Common myeloid progenitor, CD34-positive (primary cell): Measurements from ENCODE around the gene TRABD2B.

Experiments
- CTCF ChIA-PET: fragments of 350-600 bp; sonication (Branson Sonifier 250); formaldehyde crosslinking; loops from one replicate; lab custom pipeline; 2021; ENCODE audit warnings: antibody characterized with exemption; lab: Charles Lee
- POLR2A ChIA-PET: fragments of 350-600 bp; sonication (Branson Sonifier 250); formaldehyde crosslinking; loops from one replicate; lab custom pipeline; 2021; ENCODE audit warnings: antibody characterized with exemption; lab: Charles Lee
- DNase-seq, 3 donors: peaks; one replicate each; pipeline versions ENCODE4 v3.0.0 to v3.0.0-alpha.2; 2013
- H3K27ac ChIP-seq, 2 experiments: 1 replicate in 1 of 2; 2 replicates in 1 of 2; pipeline ENCODE4 v1.7.0; 2013; ENCODE audit warnings: inconsistent platforms in 2 of 2, low read length in 2 of 2, mild to moderate bottlenecking in 2 of 2, low read depth in 1 of 2, moderate library complexity in 1 of 2; ENCODE audit not compliant: severe bottlenecking in 2 of 2, insufficient read depth in 1 of 2, poor library complexity in 1 of 2
- H3K27me3 ChIP-seq, 5 experiments: replicated peaks in 2 of 5; 1 replicate in 3 of 5; 2 replicates in 2 of 5; pipeline versions ENCODE4 v1.6.1 to v1.7.0; 2013; ENCODE audit warnings: low read length in 4 of 5, mild to moderate bottlenecking in 2 of 5, moderate library complexity in 2 of 5, inconsistent platforms in 1 of 5; ENCODE audit not compliant: insufficient read depth in 5 of 5, control insufficient read depth in 4 of 5
- H3K36me3 ChIP-seq, 4 experiments: 1 replicate in 2 of 4; 2 replicates in 2 of 4; pipeline versions ENCODE4 v1.6.1 to v1.7.0; 2013; ENCODE audit warnings: low read length in 3 of 4, control low read depth in 1 of 4, mild to moderate bottlenecking in 1 of 4; ENCODE audit not compliant: control insufficient read depth in 4 of 4, insufficient read depth in 4 of 4
- H3K4me1 ChIP-seq, 4 experiments: 1 replicate in 3 of 4; 2 replicates in 1 of 4; pipeline versions ENCODE4 v1.6.1 to v1.7.1; 2013; ENCODE audit warnings: low read length in 3 of 4, mild to moderate bottlenecking in 3 of 4, control low read depth in 1 of 4, inconsistent platforms in 1 of 4, moderate library complexity in 1 of 4; ENCODE audit not compliant: control insufficient read depth in 4 of 4, insufficient read depth in 4 of 4; ENCODE audit errors: control extremely low read depth in 1 of 4
- H3K4me3 ChIP-seq, 7 experiments: 1 replicate in 4 of 7; 2 replicates in 3 of 7; pipeline versions ENCODE4 v1.5.1 to v1.7.0; 2013; ENCODE audit warnings: mild to moderate bottlenecking in 7 of 7, low read length in 6 of 7, moderate library complexity in 6 of 7, inconsistent platforms in 2 of 7, low read depth in 2 of 7, control low read depth in 1 of 7; ENCODE audit not compliant: insufficient read depth in 4 of 7, control insufficient read depth in 1 of 7; ENCODE audit errors: extremely low read depth in 1 of 7
- H3K9me3 ChIP-seq, 5 experiments: 1 replicate in 4 of 5; 2 replicates in 1 of 5; pipeline versions ENCODE4 v1.6.1 to v1.7.1; 2013; ENCODE audit warnings: low read length in 4 of 5, mild to moderate bottlenecking in 2 of 5, inconsistent platforms in 1 of 5, low read depth in 1 of 5, moderate library complexity in 1 of 5; ENCODE audit not compliant: control insufficient read depth in 4 of 5, insufficient read depth in 2 of 5; ENCODE audit errors: control extremely low read depth in 1 of 5
- WGBS: methylation state at CpG from one replicate; pipeline ENCODE4 v1.1.5; 2013; ENCODE audit not compliant: insufficient coverage; 5-methylcytosine and 5-hydroxymethylcytosine counted together

TRABD2B gene

DNA sequence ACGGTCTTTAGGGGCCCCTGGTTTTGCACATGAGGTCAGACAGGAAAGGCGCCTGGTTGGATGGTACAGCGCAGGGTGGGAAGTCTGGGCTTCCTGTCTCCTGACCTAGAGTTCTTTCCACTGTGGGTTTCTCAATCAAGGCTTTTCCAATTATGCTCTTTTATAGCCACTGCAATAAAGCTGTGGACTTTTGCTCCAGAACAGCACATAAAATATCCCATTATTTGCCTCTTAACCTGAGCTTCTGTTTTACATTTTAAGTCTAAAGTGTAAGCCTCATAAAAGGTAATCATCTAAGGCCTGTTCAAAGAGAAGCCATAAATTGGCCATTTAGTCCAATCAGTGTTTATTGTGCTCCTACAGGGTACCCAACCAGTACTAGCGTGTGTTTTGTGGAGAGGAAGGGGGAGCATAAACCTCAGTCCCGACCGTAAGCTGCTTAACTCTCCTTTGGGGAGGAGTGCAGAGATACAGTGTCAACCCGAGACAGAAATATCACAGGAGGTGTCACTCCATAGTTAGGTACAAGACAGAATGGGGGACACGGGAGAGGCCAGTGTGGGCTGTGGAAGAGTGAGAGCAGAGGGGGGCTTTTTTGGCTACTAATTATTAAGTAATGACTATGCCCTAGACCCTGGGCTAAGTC, 270.0 kb downstream of the TRABD2B start:
- no peaks in the 10 kb centered on the region for H3K9me3 ChIP-seq
- H3K27ac ChIP-seq, result no peak overlapping the region
- CTCF ChIA-PET, result interaction anchor here (0.9 to 3.9 kb wide), 18 partner anchors 10 to 339 kb away, joined by 3 to 43 read pairs (median 6); no protein-coding TSS in a partner anchor
- WGBS, result 84% methylated on average over 8 of the region's 8 CpGs
- no peaks in the 10 kb centered on the region for H3K36me3 ChIP-seq
- no peak for DNase-seq
- POLR2A ChIA-PET, result interaction anchor here (0.9 kb wide), 1 partner anchor 339 kb away, joined by 3 read pairs; no protein-coding TSS in a partner anchor
- no peak overlapping the region for H3K4me3 ChIP-seq
- H3K4me1 ChIP-seq, result peaks cover 0 to 26% (median 10%) of the 10 kb centered on the region in 4 experiments
- H3K27me3 ChIP-seq, result peaks cover 0 to 35% (median 24%) of the 10 kb centered on the region in 5 experiments

DNA sequence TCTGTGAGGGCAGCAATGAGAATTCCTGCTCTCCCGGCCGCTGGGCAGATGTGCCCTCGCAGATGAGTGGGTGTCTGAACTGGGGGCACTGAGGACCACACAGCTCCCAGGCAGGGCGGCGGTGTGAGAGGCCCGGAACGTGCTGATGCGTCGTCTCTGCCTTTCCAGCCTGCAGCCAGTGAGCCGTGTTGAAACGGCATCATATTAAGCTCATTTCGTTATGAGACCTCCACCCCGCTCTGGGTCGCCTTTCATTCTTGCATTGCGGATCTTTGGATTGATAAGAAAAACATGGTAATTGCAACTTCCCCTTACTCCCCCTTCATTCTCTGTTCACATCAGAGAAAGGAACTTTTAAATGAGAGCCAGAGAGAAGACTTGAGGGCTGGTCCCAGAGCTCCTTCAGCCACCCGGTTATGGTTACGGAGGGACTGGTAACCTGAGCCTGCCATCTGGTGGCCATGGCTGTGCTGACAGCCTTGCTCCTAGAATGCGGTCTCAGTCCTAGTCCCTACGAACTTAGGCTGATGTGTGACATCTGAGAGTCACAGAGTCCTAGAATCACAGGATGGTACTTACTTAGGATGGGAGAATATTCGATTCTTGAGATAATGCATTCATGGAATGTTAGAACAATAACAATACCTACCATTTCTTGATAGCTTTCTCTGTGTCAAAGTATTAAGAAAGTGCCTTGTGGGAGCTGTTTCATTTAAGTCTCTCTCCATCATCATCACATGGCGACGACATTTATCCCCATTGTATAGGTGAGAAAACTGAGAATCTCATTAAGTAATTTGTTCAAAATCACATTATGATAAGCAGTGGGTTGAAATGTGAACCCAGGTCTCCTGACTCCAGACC, 271.0 kb downstream of the TRABD2B start:
- POLR2A ChIA-PET, result interaction anchor here (0.9 kb wide), 1 partner anchor 339 kb away, joined by 3 read pairs; no protein-coding TSS in a partner anchor
- peaks cover 0 to 35% (median 22%) of the 10 kb centered on the region in 5 experiments for H3K27me3 ChIP-seq
- DNase-seq, result peak; percentile 78 to 86 (median 85)
- H3K36me3 ChIP-seq, result no peaks in the 10 kb centered on the region
- peaks cover 0 to 26% (median 10%) of the 10 kb centered on the region in 4 experiments for H3K4me1 ChIP-seq
- H3K4me3 ChIP-seq, result peak overlapping the region in 3 of 7 experiments; percentile 22 to 32 (median 28)
- no peak overlapping the region for H3K27ac ChIP-seq
- CTCF ChIA-PET, result interaction anchor here (0.6 to 3.9 kb wide), 30 partner anchors 9 to 371 kb away, joined by 3 to 43 read pairs (median 5); partner anchors contain the start of gene FOXD2
- 2% methylated on average over 11 of the region's 22 CpGs for WGBS
- no peaks in the 10 kb centered on the region for H3K9me3 ChIP-seq

DNA sequence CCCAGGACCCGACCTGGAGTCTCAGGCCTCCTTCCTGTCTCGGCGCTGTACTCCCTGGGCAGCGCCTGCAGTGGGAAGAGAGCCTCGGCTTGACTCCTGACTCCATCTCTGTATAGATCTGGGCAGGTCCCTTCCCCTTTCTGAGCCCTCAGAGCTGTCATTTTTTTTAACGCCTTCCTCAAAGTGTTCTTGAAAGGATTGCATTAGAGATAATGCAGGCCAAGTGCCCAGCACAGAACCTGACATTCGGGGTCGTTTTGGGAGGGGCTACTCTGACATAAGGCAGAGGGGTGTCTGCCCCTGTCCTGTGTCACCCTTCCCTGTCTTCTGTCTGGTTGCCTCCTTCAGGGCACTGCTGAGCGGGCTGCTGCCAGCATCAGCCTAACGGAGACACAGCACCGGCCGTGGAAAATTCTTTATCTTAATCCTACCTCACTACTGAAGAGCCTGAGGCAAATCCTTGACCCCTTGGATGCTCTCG, 271.6 kb downstream of the TRABD2B start:
- Histone ChIP-seq H3K27ac (no peak overlapping the region), H3K4me1 (peaks cover 0 to 26% (median 10%) of the 10 kb centered on the region in 4 experiments), H3K27me3 (peaks cover 0 to 39% (median 22%) of the 10 kb centered on the region in 5 experiments), H3K36me3 (no peaks in the 10 kb centered on the region), H3K9me3 (no peaks in the 10 kb centered on the region), H3K4me3 (peak overlapping the region in 3 of 7 experiments; percentile 28 to 61 (median 41))
- 3% methylated on average over 11 of the region's 13 CpGs for WGBS
- DNase-seq, result peak in 2 of 3 donors; percentile 54 to 57
- ChIA-PET CTCF (interaction anchor here (0.6 to 3.9 kb wide), 29 partner anchors 8 to 370 kb away, joined by 3 to 43 read pairs (median 5); partner anchors contain the start of gene FOXD2), POLR2A (no interaction called here)

DNA sequence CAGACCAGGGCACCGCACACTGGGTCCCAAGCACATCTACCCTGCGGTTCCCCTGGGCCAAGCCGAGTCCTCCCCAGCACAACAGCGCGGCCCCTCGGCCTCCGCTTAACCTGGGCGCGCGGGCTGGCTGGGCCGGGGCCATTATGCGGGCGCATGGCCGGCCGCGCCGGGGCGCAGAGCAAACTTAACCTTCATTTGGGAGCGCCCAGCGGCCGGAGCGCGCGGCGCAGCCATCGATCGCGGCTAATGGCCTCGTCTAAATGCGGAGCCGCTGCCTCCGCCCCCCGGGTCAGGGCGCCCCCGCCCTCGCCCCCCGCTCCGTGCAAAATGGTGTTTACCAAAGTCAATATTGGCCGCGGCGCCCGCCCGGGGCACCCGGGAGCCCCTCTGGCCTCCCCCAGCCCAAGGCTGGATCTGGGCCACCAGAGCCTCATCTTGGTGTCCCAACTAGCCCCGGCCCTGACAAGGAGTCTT, 272.1 kb downstream of the TRABD2B start:
- POLR2A ChIA-PET, result no interaction called here
- peak overlapping the region in 3 of 7 experiments; percentile 23 to 61 (median 41) for H3K4me3 ChIP-seq
- peaks cover 0 to 26% (median 10%) of the 10 kb centered on the region in 4 experiments for H3K4me1 ChIP-seq
- peaks cover 0 to 39% (median 24%) of the 10 kb centered on the region in 5 experiments for H3K27me3 ChIP-seq
- CTCF ChIA-PET, result interaction anchor here (1.3 to 3.0 kb wide), 6 partner anchors 22 to 336 kb away, joined by 3 to 30 read pairs (median 6); no protein-coding TSS in a partner anchor
- no peaks in the 10 kb centered on the region for H3K9me3 ChIP-seq
- H3K27ac ChIP-seq, result no peak overlapping the region
- WGBS, result 2% methylated on average over 40 of the region's 45 CpGs
- no peaks in the 10 kb centered on the region for H3K36me3 ChIP-seq
- DNase-seq, result peak in 2 of 3 donors; percentile 35 to 46

DNA sequence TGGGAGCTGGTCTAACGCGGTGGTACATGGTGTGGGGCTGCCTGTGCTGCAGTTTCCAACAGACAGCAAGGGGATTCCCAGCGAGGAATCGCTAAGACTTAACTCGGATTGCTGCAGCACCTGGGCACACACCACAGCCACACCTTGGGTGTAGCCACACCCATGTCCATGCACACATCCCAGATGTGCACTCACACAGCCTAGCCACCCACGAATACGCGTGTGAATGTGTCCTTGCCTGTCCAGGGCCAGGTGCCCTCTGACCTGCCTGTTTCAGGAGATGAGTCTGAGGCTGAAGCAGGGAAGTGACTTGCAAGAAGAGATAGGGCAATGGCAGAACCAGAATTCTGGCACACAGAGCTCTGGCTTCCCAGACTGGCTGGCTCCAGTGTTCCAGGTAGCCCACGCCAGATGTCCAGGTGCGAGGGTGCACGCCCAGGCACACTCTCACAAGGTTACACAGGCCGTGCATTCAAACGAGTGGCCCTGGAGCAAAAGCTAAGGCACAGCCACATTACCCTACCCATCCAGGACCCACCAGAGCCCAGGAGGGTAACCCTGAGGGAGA, 272.7 kb downstream of the TRABD2B start:
- DNase-seq, result no peak
- Histone ChIP-seq H3K36me3 (no peaks in the 10 kb centered on the region), H3K4me1 (peaks cover 0 to 26% (median 10%) of the 10 kb centered on the region in 4 experiments), H3K4me3 (peak overlapping the region in 3 of 7 experiments; percentile 23 to 51 (median 41)), H3K9me3 (no peaks in the 10 kb centered on the region), H3K27me3 (peaks cover 0 to 43% (median 26%) of the 10 kb centered on the region in 5 experiments), H3K27ac (no peak overlapping the region)
- 80% methylated on average over 13 of the region's 13 CpGs for WGBS
- CTCF ChIA-PET, result interaction anchor here (3.0 kb wide), 1 partner anchor 336 kb away, joined by 30 read pairs; no protein-coding TSS in a partner anchor
- POLR2A ChIA-PET, result no interaction called here

DNA sequence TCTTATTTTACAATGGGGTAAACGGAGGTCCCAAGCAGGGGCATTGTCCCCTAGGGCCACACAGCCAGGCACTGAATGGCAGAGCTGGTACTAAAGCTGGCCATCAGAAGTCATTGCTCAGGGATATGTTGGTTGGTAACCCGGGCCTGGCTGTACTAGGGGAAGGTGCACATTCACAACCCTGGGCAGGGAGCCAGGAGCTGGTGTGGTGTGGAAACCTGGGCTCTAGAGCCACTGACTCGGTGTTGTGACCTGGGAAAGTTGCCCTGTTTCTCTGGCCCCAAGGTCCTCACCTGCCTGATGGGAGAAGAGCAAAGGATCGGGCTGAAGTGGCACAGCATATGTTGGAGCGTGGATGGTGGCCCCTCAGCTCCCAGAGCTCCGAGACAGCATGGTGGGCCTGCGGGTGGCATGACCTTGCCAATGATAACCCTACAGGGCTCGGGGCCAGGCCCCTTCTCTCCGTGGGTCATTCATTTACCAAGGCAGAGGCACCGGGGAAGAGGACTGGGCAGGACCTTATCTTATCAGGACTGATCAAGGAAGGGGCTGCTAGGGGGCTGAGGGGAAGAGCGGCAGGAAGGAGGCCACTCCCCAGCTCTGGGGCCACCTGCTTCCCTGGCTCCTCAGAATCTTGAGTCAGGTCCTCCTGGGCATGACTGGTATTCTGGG, 274.1 kb downstream of the TRABD2B start:
- ChIA-PET CTCF (interaction anchor here (1.2 kb wide), 1 partner anchor 13 kb away, joined by 5 read pairs; no protein-coding TSS in a partner anchor), POLR2A (no interaction called here)
- 70% methylated on average over 11 of the region's 11 CpGs for WGBS

More for the DNA sequence above, 274.1 kb downstream of the TRABD2B start:
- peak in 2 of 3 donors; percentile 36 to 45 for DNase-seq
- no peaks in the 10 kb centered on the region for H3K9me3 ChIP-seq
- H3K4me1 ChIP-seq, result peaks cover 0 to 27% (median 10%) of the 10 kb centered on the region in 4 experiments
- H3K4me3 ChIP-seq, result no peak overlapping the region
- H3K36me3 ChIP-seq, result no peaks in the 10 kb centered on the region
- no peak overlapping the region for H3K27ac ChIP-seq
- H3K27me3 ChIP-seq, result peaks cover 2 to 45% (median 30%) of the 10 kb centered on the region in 5 experiments
